Panc1 (cell line): ENCODE results near the gene PCYT1B. TPM values are rescaled to one million over a fixed set of nuclear protein-coding genes. Genes with fewer than 3 reads are reported as not detected.

Source experiments
- ATAC-seq: fragments of 200-7000 bp; cut with Tn5 transposase; 2 replicates; pipeline ENCODE4 v1.9.1; 2020; ENCODE audit warnings: mild to moderate bottlenecking, moderate library complexity
- BruUV-seq: library from RNA; stranded (reverse); fragments of 400-500 nt; replicated peaks from 2 replicates; lab custom pipeline; 2021; lab: Mats Ljungman, UMichigan
- CTCF ChIA-PET: fragments of 300-600 bp; sonication (Branson Sonifier 250); formaldehyde crosslinking; loops from one replicate; lab custom pipeline; 2022; ENCODE audit warnings: antibody characterized with exemption; lab: Charles Lee
- POLR2A ChIA-PET: fragments of 300-600 bp; sonication (Branson Sonifier 250); formaldehyde crosslinking; loops from one replicate; lab custom pipeline; 2022; ENCODE audit warnings: antibody characterized with exemption; lab: Charles Lee
- DNase-seq: peaks from one replicate; pipeline ENCODE4 v3.0.0-alpha.2; 2010; ENCODE audit warnings: low read depth, low spot score
- H3K27ac ChIP-seq: 2 replicates; pipeline ENCODE4 v1.5.1; 2011; ENCODE audit warnings: mild to moderate bottlenecking, low read length, inconsistent platforms
- H3K27me3 ChIP-seq: fragments of 200-500 bp; sonication (Bioruptor generic); 2 replicates; pipeline ENCODE4 v1.6.0; 2014; ENCODE audit warnings: low read length, inconsistent platforms; ENCODE audit not compliant: control insufficient read depth, insufficient read depth
- H3K36me3 ChIP-seq: fragments of 200-500 bp; sonication (Bioruptor generic); 2 replicates; pipeline ENCODE4 v1.5.1; 2014; ENCODE audit warnings: inconsistent platforms, mild to moderate bottlenecking, low read length, moderate library complexity; ENCODE audit not compliant: control insufficient read depth, insufficient read depth
- H3K4me1 ChIP-seq: 2 replicates; pipeline ENCODE4 v1.5.1; 2011; ENCODE audit warnings: inconsistent platforms, mild to moderate bottlenecking, low read length, moderate library complexity; ENCODE audit not compliant: control insufficient read depth, insufficient read depth
- H3K4me3 ChIP-seq, 2 experiments: 2 replicates each; pipeline ENCODE4 v1.5.1; 2011 to 2012; ENCODE audit warnings: low read depth in 2 of 2, low read length in 2 of 2, mild to moderate bottlenecking in 2 of 2, inconsistent platforms in 1 of 2, moderate library complexity in 1 of 2
- H3K9me3 ChIP-seq: fragments of 200-500 bp; sonication (Bioruptor generic); 2 replicates; pipeline ENCODE4 v1.5.1; 2014; ENCODE audit warnings: low read depth, mild to moderate bottlenecking, inconsistent platforms, low read length, moderate library complexity; ENCODE audit not compliant: control insufficient read depth, insufficient read depth
- POLR2AphosphoS5 ChIP-seq: IDR thresholded peaks from 2 replicates; pipeline ENCODE4 v1.6.1; 2012; ENCODE audit warnings: mild to moderate bottlenecking, low read depth, low read length, moderate library complexity
- REST ChIP-seq, 2 experiments: IDR thresholded peaks; 2 replicates each; pipeline ENCODE4 v1.6.1; 2011 to 2012; ENCODE audit warnings: low read depth in 2 of 2, control low read depth in 1 of 2, low read length in 1 of 2, mild to moderate bottlenecking in 1 of 2, moderate library complexity in 1 of 2; ENCODE audit not compliant: insufficient read depth in 1 of 2
- SIN3A ChIP-seq: IDR thresholded peaks from 2 replicates; pipeline ENCODE4 v1.6.1; 2012; ENCODE audit warnings: low read depth, mild to moderate bottlenecking, low read length, moderate library complexity, borderline replicate concordance; ENCODE audit not compliant: insufficient read depth
- TCF7L2 ChIP-seq: IDR thresholded peaks from 2 replicates; pipeline ENCODE4 v1.6.1; 2011; ENCODE audit warnings: mild to moderate bottlenecking, low read depth, low read length, inconsistent platforms
- in situ Hi-C: cut with HindIII; loops from 2 replicates; pipeline ENCODE4 v1.10.0; 2016; ENCODE audit warnings: low sequenced_read_pairs, low pct_unique_long_range_greater_than_20kb
- intact Hi-C: fragments of 100-400 bp; cut with micrococcal nuclease; formaldehyde crosslinking; loops from one replicate; pipeline ENCODE4 v1.10.0; 2022; ENCODE audit not compliant: unreplicated experiment
- total RNA-seq: library from RNA; stranded (reverse); gene quantifications from one replicate; pipeline ENCODE4 v1.2.1, GENCODE V29; 2021; ENCODE audit not compliant: unreplicated experiment
- TF ChIP-seq, protein P1 (sequence below): fragments of 450-650 bp; IDR thresholded peaks from 2 replicates; pipeline ENCODE4 v1.5.1; 2017; ENCODE audit warnings: mild to moderate bottlenecking

Gene PCYT1B
- total RNA-seq, 1 experiment from 2014 or later = 0.03 TPM

- ATAC-seq = no peak
- no peak for DNase-seq
- no peaks in the 10 kb centered on the region for H3K36me3 ChIP-seq
- TF ChIP-seq REST (IDR thresholded peaks at IDR 0.05; ENCODE audit: insufficient read depth in 1 of 2, low read depth in 2 of 2, low read length in 1 of 2) (no peak), POLR2AphosphoS5 (no peak), SIN3A (no peak), TCF7L2 (no peak)
- TF ChIP-seq, protein P1, sequence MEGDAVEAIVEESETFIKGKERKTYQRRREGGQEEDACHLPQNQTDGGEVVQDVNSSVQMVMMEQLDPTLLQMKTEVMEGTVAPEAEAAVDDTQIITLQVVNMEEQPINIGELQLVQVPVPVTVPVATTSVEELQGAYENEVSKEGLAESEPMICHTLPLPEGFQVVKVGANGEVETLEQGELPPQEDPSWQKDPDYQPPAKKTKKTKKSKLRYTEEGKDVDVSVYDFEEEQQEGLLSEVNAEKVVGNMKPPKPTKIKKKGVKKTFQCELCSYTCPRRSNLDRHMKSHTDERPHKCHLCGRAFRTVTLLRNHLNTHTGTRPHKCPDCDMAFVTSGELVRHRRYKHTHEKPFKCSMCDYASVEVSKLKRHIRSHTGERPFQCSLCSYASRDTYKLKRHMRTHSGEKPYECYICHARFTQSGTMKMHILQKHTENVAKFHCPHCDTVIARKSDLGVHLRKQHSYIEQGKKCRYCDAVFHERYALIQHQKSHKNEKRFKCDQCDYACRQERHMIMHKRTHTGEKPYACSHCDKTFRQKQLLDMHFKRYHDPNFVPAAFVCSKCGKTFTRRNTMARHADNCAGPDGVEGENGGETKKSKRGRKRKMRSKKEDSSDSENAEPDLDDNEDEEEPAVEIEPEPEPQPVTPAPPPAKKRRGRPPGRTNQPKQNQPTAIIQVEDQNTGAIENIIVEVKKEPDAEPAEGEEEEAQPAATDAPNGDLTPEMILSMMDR = no peak
- in situ Hi-C loops (no loop called here), intact Hi-C loops (no loop called here)
- CTCF ChIA-PET = no interaction called here
- no TSS peak for BruUV-seq
- H3K9me3 ChIP-seq = no peaks in the 10 kb centered on the region
- H3K4me1 ChIP-seq = no peaks in the 10 kb centered on the region
- H3K27me3 ChIP-seq = no peaks in the 10 kb centered on the region
- H3K4me3 ChIP-seq = no peak overlapping the region
- POLR2A ChIA-PET = no interaction called here
- H3K27ac ChIP-seq = no peak overlapping the region
Measured at GRCh38 chrX:24601858-24602257, 45.3 kb downstream of the PCYT1B start.

- no peaks in the 10 kb centered on the region for H3K36me3 ChIP-seq
- no peaks in the 10 kb centered on the region for H3K27me3 ChIP-seq
- H3K4me1 ChIP-seq = no peaks in the 10 kb centered on the region
- intact Hi-C loops (no loop called here), in situ Hi-C loops (no loop called here)
- POLR2A ChIA-PET = no interaction called here
- DNase-seq (no peak), ATAC-seq (no peak)
- TF ChIP-seq POLR2AphosphoS5 (no peak), SIN3A (no peak), TCF7L2 (no peak), REST (IDR thresholded peaks at IDR 0.05; ENCODE audit: insufficient read depth in 1 of 2, low read depth in 2 of 2, low read length in 1 of 2) (no peak)
- TF ChIP-seq, protein P1 = no peak
- BruUV-seq = no TSS peak
- H3K27ac ChIP-seq = no peak overlapping the region
- no peak overlapping the region for H3K4me3 ChIP-seq
- CTCF ChIA-PET = no interaction called here
- no peaks in the 10 kb centered on the region for H3K9me3 ChIP-seq
Measured at GRCh38 chrX:24594501-24594900, 52.6 kb downstream of the PCYT1B start.
